ENCODE data around the gene HECA.

DNA sequence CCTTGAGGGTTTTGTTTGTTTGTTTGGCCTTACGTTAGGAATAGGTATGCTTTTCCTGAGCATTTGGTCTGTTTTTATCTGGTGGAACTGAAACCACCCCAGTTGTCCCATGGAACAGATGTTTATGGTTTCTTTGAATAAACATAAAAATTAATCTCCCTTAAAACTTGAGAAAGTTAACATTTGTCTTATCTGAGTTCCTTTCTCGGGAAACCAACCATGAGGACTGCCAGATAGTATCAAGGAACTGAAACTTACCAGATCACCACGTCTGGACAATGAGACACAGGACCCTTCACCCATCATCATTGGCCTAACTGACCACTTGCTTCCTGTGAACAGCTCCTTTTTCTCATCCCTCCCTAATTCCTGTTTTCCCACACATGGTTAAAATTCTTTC lies 15.3 kb upstream of the HECA start:
- TF ChIP-seq, protein P1, sequence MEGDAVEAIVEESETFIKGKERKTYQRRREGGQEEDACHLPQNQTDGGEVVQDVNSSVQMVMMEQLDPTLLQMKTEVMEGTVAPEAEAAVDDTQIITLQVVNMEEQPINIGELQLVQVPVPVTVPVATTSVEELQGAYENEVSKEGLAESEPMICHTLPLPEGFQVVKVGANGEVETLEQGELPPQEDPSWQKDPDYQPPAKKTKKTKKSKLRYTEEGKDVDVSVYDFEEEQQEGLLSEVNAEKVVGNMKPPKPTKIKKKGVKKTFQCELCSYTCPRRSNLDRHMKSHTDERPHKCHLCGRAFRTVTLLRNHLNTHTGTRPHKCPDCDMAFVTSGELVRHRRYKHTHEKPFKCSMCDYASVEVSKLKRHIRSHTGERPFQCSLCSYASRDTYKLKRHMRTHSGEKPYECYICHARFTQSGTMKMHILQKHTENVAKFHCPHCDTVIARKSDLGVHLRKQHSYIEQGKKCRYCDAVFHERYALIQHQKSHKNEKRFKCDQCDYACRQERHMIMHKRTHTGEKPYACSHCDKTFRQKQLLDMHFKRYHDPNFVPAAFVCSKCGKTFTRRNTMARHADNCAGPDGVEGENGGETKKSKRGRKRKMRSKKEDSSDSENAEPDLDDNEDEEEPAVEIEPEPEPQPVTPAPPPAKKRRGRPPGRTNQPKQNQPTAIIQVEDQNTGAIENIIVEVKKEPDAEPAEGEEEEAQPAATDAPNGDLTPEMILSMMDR (IDR thresholded peaks at IDR 0.05), result no peak
- no peak for TF ChIP-seq POLR2A (IDR thresholded peaks at IDR 0.05)

Data from thyroid gland (tissue), 4 donors.